GM12878 (cell line): ENCODE data around the gene CISTR. TPM values are rescaled to one million over a fixed set of nuclear protein-coding genes. Genes with fewer than 3 reads are reported as not detected.

Source experiments
- JUNB ChIP-seq: IDR thresholded peaks from 2 replicates; pipeline ENCODE4 v1.6.1; 2016; ENCODE audit warnings: antibody characterized with exemption, mild to moderate bottlenecking
- KLF5 ChIP-seq: fragments of 450-650 bp; IDR thresholded peaks from 2 replicates; pipeline ENCODE4 v1.6.1; 2014; ENCODE audit warnings: mild to moderate bottlenecking; ENCODE audit not compliant: partially characterized antibody
- POLR2A ChIP-seq: IDR thresholded peaks from 2 replicates; pipeline ENCODE4 v1.6.1; 2011; ENCODE audit warnings: low read depth, mild to moderate bottlenecking, low read length
- SRF ChIP-seq, 2 experiments: IDR thresholded peaks; 2 replicates each; pipeline ENCODE4 v1.6.1; 2011; ENCODE audit warnings: low read depth in 2 of 2, low read length in 2 of 2, mild to moderate bottlenecking in 1 of 2, moderate library complexity in 1 of 2
- polyA plus RNA-seq, 11 experiments: library from polyadenylated mRNA; depleted of rRNA in 4 of 11; unstranded in 6 of 11; stranded (reverse) in 5 of 11; fragments of >200 nt; fragmentation: Nextera tagmentation in 4 of 11; fragmentation: Illumina TruSeq in 1 of 11; extraction: Ambion mirVana in 4 of 11; extraction: Trizol in 1 of 11; gene quantifications; 1 replicate in 1 of 11; 2 replicates in 10 of 11; pipeline versions ENCODE4 v1.2.1 to v1.2.3, GENCODE V29; 2011 to 2016; ENCODE audit warnings: inconsistent platforms in 2 of 11, missing spikeins in 2 of 11, low read depth in 1 of 11
- total RNA-seq, 4 experiments: library from RNA; depleted of rRNA in 3 of 4; stranded (reverse); fragments of >200 nt in 3 of 4; fragmentation: Illumina TruSeq in 1 of 4; extraction: Trizol in 1 of 4; gene quantifications; 2 replicates each; pipeline versions ENCODE4 v1.2.1 to v1.2.3, GENCODE V29; 2013 to 2021
- TF ChIP-seq, protein P1 (sequence below): fragments of 450-650 bp; formaldehyde crosslinking; IDR thresholded peaks from 2 replicates; pipeline ENCODE4 v1.5.0; 2022; ENCODE audit warnings: mild to moderate bottlenecking, missing genetic modification characterization
- TF ChIP-seq, protein P2 (sequence below): IDR thresholded peaks from 2 replicates; pipeline ENCODE4 v1.6.1; 2011; ENCODE audit warnings: low read depth, mild to moderate bottlenecking, low read length, moderate library complexity, borderline replicate concordance; ENCODE audit errors: extremely low read depth
- TF ChIP-seq, protein P3 (sequence below): fragments of 450-650 bp; IDR thresholded peaks from 2 replicates; pipeline ENCODE4 v1.6.1; 2017; ENCODE audit warnings: mild to moderate bottlenecking, moderate library complexity

The CISTR gene
- total and polyA plus RNA-seq, 10 of the 15 experiments (the other 5 are each of a cell fraction or from before 2014, with no cell fraction given), result 0.26 TPM; not detected in 9

DNA sequence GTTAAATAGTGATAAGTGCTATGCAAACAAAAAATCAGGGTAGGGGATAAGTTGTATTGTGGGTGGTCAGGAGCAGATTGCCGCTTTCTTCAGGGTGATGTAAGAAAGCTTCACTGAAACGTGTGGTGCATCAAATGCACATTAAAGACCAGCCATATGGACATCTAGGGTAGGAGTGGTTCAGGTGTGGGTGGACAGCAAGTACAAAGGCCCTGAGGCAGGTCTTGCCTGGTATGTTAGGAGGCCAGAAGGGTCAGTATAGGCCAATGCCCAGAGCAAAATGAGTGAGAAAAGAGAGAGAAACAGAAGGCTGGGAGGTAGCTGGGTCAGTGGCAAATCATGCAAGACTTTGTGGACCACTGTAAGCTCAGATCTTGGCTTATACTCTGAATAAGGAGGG is 25.6 kb upstream of the CISTR start (continued):
- TF ChIP-seq, protein P1, sequence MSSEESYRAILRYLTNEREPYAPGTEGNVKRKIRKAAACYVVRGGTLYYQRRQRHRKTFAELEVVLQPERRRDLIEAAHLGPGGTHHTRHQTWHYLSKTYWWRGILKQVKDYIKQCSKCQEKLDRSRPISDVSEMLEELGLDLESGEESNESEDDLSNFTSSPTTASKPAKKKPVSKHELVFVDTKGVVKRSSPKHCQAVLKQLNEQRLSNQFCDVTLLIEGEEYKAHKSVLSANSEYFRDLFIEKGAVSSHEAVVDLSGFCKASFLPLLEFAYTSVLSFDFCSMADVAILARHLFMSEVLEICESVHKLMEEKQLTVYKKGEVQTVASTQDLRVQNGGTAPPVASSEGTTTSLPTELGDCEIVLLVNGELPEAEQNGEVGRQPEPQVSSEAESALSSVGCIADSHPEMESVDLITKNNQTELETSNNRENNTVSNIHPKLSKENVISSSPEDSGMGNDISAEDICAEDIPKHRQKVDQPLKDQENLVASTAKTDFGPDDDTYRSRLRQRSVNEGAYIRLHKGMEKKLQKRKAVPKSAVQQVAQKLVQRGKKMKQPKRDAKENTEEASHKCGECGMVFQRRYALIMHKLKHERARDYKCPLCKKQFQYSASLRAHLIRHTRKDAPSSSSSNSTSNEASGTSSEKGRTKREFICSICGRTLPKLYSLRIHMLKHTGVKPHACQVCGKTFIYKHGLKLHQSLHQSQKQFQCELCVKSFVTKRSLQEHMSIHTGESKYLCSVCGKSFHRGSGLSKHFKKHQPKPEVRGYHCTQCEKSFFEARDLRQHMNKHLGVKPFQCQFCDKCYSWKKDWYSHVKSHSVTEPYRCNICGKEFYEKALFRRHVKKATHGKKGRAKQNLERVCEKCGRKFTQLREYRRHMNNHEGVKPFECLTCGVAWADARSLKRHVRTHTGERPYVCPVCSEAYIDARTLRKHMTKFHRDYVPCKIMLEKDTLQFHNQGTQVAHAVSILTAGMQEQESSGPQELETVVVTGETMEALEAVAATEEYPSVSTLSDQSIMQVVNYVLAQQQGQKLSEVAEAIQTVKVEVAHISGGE (CRISPR knock-in tag), result no peak
- TF ChIP-seq POLR2A (no peak), KLF5 (no peak), SRF (IDR thresholded peaks at IDR 0.05; ENCODE audit: low read depth in 2 of 2, low read length in 2 of 2) (no peak), JUNB (no peak)
- TF ChIP-seq, protein P2, sequence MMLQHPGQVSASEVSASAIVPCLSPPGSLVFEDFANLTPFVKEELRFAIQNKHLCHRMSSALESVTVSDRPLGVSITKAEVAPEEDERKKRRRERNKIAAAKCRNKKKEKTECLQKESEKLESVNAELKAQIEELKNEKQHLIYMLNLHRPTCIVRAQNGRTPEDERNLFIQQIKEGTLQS, result no peak
- TF ChIP-seq, protein P3, sequence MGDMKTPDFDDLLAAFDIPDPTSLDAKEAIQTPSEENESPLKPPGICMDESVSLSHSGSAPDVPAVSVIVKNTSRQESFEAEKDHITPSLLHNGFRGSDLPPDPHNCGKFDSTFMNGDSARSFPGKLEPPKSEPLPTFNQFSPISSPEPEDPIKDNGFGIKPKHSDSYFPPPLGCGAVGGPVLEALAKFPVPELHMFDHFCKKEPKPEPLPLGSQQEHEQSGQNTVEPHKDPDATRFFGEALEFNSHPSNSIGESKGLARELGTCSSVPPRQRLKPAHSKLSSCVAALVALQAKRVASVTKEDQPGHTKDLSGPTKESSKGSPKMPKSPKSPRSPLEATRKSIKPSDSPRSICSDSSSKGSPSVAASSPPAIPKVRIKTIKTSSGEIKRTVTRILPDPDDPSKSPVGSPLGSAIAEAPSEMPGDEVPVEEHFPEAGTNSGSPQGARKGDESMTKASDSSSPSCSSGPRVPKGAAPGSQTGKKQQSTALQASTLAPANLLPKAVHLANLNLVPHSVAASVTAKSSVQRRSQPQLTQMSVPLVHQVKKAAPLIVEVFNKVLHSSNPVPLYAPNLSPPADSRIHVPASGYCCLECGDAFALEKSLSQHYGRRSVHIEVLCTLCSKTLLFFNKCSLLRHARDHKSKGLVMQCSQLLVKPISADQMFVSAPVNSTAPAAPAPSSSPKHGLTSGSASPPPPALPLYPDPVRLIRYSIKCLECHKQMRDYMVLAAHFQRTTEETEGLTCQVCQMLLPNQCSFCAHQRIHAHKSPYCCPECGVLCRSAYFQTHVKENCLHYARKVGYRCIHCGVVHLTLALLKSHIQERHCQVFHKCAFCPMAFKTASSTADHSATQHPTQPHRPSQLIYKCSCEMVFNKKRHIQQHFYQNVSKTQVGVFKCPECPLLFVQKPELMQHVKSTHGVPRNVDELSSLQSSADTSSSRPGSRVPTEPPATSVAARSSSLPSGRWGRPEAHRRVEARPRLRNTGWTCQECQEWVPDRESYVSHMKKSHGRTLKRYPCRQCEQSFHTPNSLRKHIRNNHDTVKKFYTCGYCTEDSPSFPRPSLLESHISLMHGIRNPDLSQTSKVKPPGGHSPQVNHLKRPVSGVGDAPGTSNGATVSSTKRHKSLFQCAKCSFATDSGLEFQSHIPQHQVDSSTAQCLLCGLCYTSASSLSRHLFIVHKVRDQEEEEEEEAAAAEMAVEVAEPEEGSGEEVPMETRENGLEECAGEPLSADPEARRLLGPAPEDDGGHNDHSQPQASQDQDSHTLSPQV, result no peak
